GM12878 (cell line): Measurements from ENCODE around the gene NTM. TPM values are rescaled to one million over a fixed set of nuclear protein-coding genes. Genes with fewer than 3 reads are reported as not detected.

ENCODE experiments used
- ATAC-seq: fragments of 200-7000 bp; cut with Tn5 transposase; 3 replicates; pipeline ENCODE4 v1.9.1; 2020; ENCODE audit warnings: mild to moderate bottlenecking, moderate library complexity
- BruUV-seq: library from RNA; stranded (reverse); fragments of 400-500 nt; replicated peaks from 2 replicates; lab custom pipeline; 2021; lab: Mats Ljungman, UMichigan
- CTCF ChIA-PET: fragments of 300-600 bp; sonication (Branson Sonifier 250); formaldehyde crosslinking; extraction: SDS; loops from one replicate; lab custom pipeline; 2021; ENCODE audit warnings: inconsistent platforms; lab: Yijun Ruan, JAX
- POLR2A ChIA-PET: fragments of 350-600 bp; formaldehyde crosslinking; extraction: SDS; loops from one replicate; lab custom pipeline; 2021; ENCODE audit warnings: inconsistent platforms; lab: Charles Lee
- RAD21 ChIA-PET: fragments of 300-600 bp; sonication (Branson Sonifier 250); formaldehyde crosslinking; loops from one replicate; lab custom pipeline; 2023; ENCODE audit warnings: antibody characterized with exemption; ENCODE audit not compliant: unreplicated experiment; lab: Charles Lee
- SMC1A ChIA-PET: fragments of 300-600 bp; sonication (Branson Sonifier 250); formaldehyde crosslinking; loops from one replicate; lab custom pipeline; 2023; ENCODE audit not compliant: unreplicated experiment, uncharacterized antibody; lab: Charles Lee
- DNase-seq: peaks from one replicate; pipeline ENCODE4 v3.0.0-alpha.2; 2011; ENCODE audit warnings: low read depth, low spot score
- FAIRE-seq: peaks from 3 replicates; lab custom pipeline; 2011; peaks lifted over from hg19 to GRCh38; lab: Jason Lieb, UNC
- H2AFZ ChIP-seq: 2 replicates; pipeline ENCODE4 v1.6.0; 2011; ENCODE audit warnings: low read depth, low read length, control low read depth; ENCODE audit not compliant: control insufficient read depth
- H3K27ac ChIP-seq: 2 replicates; pipeline ENCODE4 v1.5.1; 2011; ENCODE audit warnings: control low read depth; ENCODE audit not compliant: control insufficient read depth, insufficient read depth
- H3K27me3 ChIP-seq, 2 experiments: replicated peaks in 1 of 2; 2 replicates each; pipeline versions ENCODE4 v1.6.0 to v1.6.1; 2011; ENCODE audit warnings: low read length in 1 of 2; ENCODE audit not compliant: control insufficient read depth in 2 of 2, insufficient read depth in 2 of 2
- H3K36me3 ChIP-seq, 2 experiments: 2 replicates each; pipeline ENCODE4 v1.5.1; 2011; ENCODE audit warnings: low read length in 1 of 2; ENCODE audit not compliant: control insufficient read depth in 2 of 2, insufficient read depth in 2 of 2
- H3K4me1 ChIP-seq: 2 replicates; pipeline ENCODE4 v1.6.1; 2011; ENCODE audit warnings: mild to moderate bottlenecking, low read length, moderate library complexity, mixed read lengths; ENCODE audit not compliant: control insufficient read depth, insufficient read depth
- H3K4me2 ChIP-seq: 2 replicates; pipeline ENCODE4 v1.6.0; 2011; ENCODE audit warnings: control low read depth; ENCODE audit not compliant: control insufficient read depth, insufficient read depth
- H3K4me3 ChIP-seq: fragments of 200-600 bp; sonication (generic); 2 replicates; pipeline ENCODE4 v1.5.1; 2016
- H3K79me2 ChIP-seq: 2 replicates; pipeline ENCODE4 v1.6.0; 2011; ENCODE audit warnings: low read length; ENCODE audit not compliant: control insufficient read depth, insufficient read depth
- H3K9ac ChIP-seq: 2 replicates; pipeline ENCODE4 v1.8.0; 2011; ENCODE audit warnings: low read length, control low read depth, mixed read lengths; ENCODE audit not compliant: control insufficient read depth, insufficient read depth
- H3K9me3 ChIP-seq: replicated peaks from 3 replicates; pipeline ENCODE4 v1.5.1; 2011; ENCODE audit warnings: mild to moderate bottlenecking, low read length; ENCODE audit not compliant: control insufficient read depth, insufficient read depth
- H4K20me1 ChIP-seq: 2 replicates; pipeline ENCODE4 v1.6.0; 2011; ENCODE audit not compliant: control insufficient read depth, insufficient read depth
- ATF2 ChIP-seq: IDR thresholded peaks from 2 replicates; pipeline ENCODE4 v1.6.1; 2012; ENCODE audit warnings: low read length, inconsistent platforms
- ATF7 ChIP-seq: fragments of 450-650 bp; IDR thresholded peaks from 2 replicates; pipeline ENCODE4 v1.6.1; 2016; ENCODE audit warnings: low read depth, mild to moderate bottlenecking
- BCL3 ChIP-seq: IDR thresholded peaks from 2 replicates; pipeline ENCODE4 v1.6.1; 2011; ENCODE audit warnings: borderline replicate concordance, low read depth, mild to moderate bottlenecking, moderate library complexity, low read length; ENCODE audit not compliant: insufficient read depth, poor library complexity, severe bottlenecking
- CBX3 ChIP-seq: fragments of 200-600 bp; sonication (generic); IDR thresholded peaks from 2 replicates; pipeline ENCODE4 v1.6.1; 2016; ENCODE audit warnings: low read depth, borderline replicate concordance
- CHD4 ChIP-seq: fragments of 200-600 bp; sonication (generic); IDR thresholded peaks from 2 replicates; pipeline ENCODE4 v1.6.1; 2016; ENCODE audit warnings: mild to moderate bottlenecking
- ESRRA ChIP-seq: IDR thresholded peaks from 2 replicates; pipeline ENCODE4 v1.6.1; 2012; ENCODE audit warnings: mild to moderate bottlenecking, low read length, improper control_type of control experiment
- IKZF1 ChIP-seq: fragments of 450-650 bp; conservative IDR thresholded peaks from 2 replicates; pipeline ENCODE4 v1.6.1; 2017; ENCODE audit warnings: antibody characterized with exemption, mild to moderate bottlenecking
- IRF4 ChIP-seq: IDR thresholded peaks from 2 replicates; pipeline ENCODE4 v1.6.1; 2011; ENCODE audit warnings: low read depth, low read length
- IRF5 ChIP-seq: fragments of 450-650 bp; IDR thresholded peaks from 2 replicates; pipeline ENCODE4 v1.6.1; 2017; ENCODE audit warnings: borderline replicate concordance
- JUND ChIP-seq: IDR thresholded peaks from 2 replicates; pipeline ENCODE4 v1.6.1; 2012; ENCODE audit warnings: low read depth, mild to moderate bottlenecking, low read length, improper control_type of control experiment, moderate library complexity
- MAX ChIP-seq: IDR thresholded peaks from 2 replicates; pipeline ENCODE4 v1.6.1; 2012; ENCODE audit warnings: low read depth, low read length, improper control_type of control experiment
- MYC ChIP-seq: IDR thresholded peaks from 2 replicates; pipeline ENCODE4 v1.6.1; 2011; ENCODE audit warnings: mild to moderate bottlenecking, low read length, moderate library complexity, inconsistent platforms; ENCODE audit not compliant: insufficient read depth, insufficient replicate concordance, insufficient read length, severe bottlenecking
- NRF1 ChIP-seq: conservative IDR thresholded peaks from 2 replicates; pipeline ENCODE4 v1.6.1; 2011; ENCODE audit warnings: mild to moderate bottlenecking, low read depth, low read length, improper control_type of control experiment
- POLR2AphosphoS5 ChIP-seq: IDR thresholded peaks from 2 replicates; pipeline ENCODE4 v1.6.1; 2011; ENCODE audit warnings: mild to moderate bottlenecking, low read length, inconsistent platforms
- RFX5 ChIP-seq: IDR thresholded peaks from 2 replicates; pipeline ENCODE4 v1.6.1; 2011; ENCODE audit warnings: low read depth, low read length, improper control_type of control experiment
- SMC3 ChIP-seq: IDR thresholded peaks from 2 replicates; pipeline ENCODE4 v1.6.1; 2011; ENCODE audit warnings: low read length, improper control_type of control experiment, borderline replicate concordance
- SREBF2 ChIP-seq: IDR thresholded peaks from 2 replicates; pipeline ENCODE4 v1.6.1; 2012; ENCODE audit warnings: mild to moderate bottlenecking, low read length
- TCF3 ChIP-seq: IDR thresholded peaks from 2 replicates; pipeline ENCODE4 v1.6.1; 2012; ENCODE audit warnings: low read depth, mild to moderate bottlenecking, low read length, borderline replicate concordance; ENCODE audit not compliant: insufficient read depth
- WRNIP1 ChIP-seq: IDR thresholded peaks from 2 replicates; pipeline ENCODE4 v1.6.1; 2011; ENCODE audit warnings: low read depth, low read length, improper control_type of control experiment, borderline replicate concordance
- YBX1 ChIP-seq: fragments of 450-650 bp; IDR thresholded peaks from 2 replicates; pipeline ENCODE4 v1.6.1; 2016; ENCODE audit warnings: antibody characterized with exemption
- WGBS: methylation state at CpG from one replicate; pipeline ENCODE4 v1.1.6; 2016; ENCODE audit warnings: low lambda C conversion rate; ENCODE audit not compliant: insufficient replicate concordance, insufficient coverage; ENCODE audit errors: missing lambda C conversion rate; 5-methylcytosine and 5-hydroxymethylcytosine counted together
- in situ Hi-C: fragments of 300-500 bp; cut with MboI; formaldehyde crosslinking; loops from 9 replicates; pipeline ENCODE4 v1.14.3; 2018; ENCODE audit warnings: mixed read lengths
- intact Hi-C: fragments of 100-400 bp; cut with micrococcal nuclease; formaldehyde crosslinking; loops from one replicate; pipeline ENCODE4 v1.14.2; 2022; ENCODE audit not compliant: unreplicated experiment
- polyA plus RNA-seq, 11 experiments: library from polyadenylated mRNA; depleted of rRNA in 4 of 11; unstranded in 6 of 11; stranded (reverse) in 5 of 11; fragments of >200 nt; fragmentation: Nextera tagmentation in 4 of 11; fragmentation: Illumina TruSeq in 1 of 11; extraction: Ambion mirVana in 4 of 11; extraction: Trizol in 1 of 11; gene quantifications; 1 replicate in 1 of 11; 2 replicates in 10 of 11; pipeline versions ENCODE4 v1.2.1 to v1.2.3, GENCODE V29; 2011 to 2016; ENCODE audit warnings: inconsistent platforms in 2 of 11, missing spikeins in 2 of 11, low read depth in 1 of 11
- total RNA-seq, 4 experiments: library from RNA; depleted of rRNA in 3 of 4; stranded (reverse); fragments of >200 nt in 3 of 4; fragmentation: Illumina TruSeq in 1 of 4; extraction: Trizol in 1 of 4; gene quantifications; 2 replicates each; pipeline versions ENCODE4 v1.2.1 to v1.2.3, GENCODE V29; 2013 to 2021

The NTM gene
- total and polyA plus RNA-seq, 10 of the 15 experiments (the other 5 are each of a cell fraction or from before 2014, with no cell fraction given) = not detected

- no peak overlapping the region for H2AFZ ChIP-seq
These were observed 575.3 kb downstream of the NTM start for GRCh38 chr11:131945706-131946105.

More at GRCh38 chr11:131945706-131946105, 575.3 kb downstream of the NTM start:
- intact Hi-C loops (no loop called here), in situ Hi-C loops (no loop called here)
- no peaks in the 10 kb centered on the region for H4K20me1 ChIP-seq
- ATAC-seq = no peak
- POLR2A ChIA-PET = no interaction called here
- H3K27ac ChIP-seq = no peak overlapping the region
- 52% methylated on average over 7 of the region's 7 CpGs for WGBS
- H3K4me2 ChIP-seq = no peak overlapping the region
- TF ChIP-seq ESRRA = no peak
- no peak for TF ChIP-seq IRF5
- TF ChIP-seq YBX1 = no peak
- no peak for TF ChIP-seq RFX5
- no peak for TF ChIP-seq SREBF2
- TF ChIP-seq TCF3 = no peak
- no peak for TF ChIP-seq POLR2AphosphoS5
- no peak for TF ChIP-seq IRF4
- no peak for TF ChIP-seq CHD4
- no peak for TF ChIP-seq NRF1
- TF ChIP-seq MYC = no peak
- TF ChIP-seq MAX = no peak
- no peak for TF ChIP-seq BCL3
- no peak for TF ChIP-seq JUND
- no peak for TF ChIP-seq WRNIP1
- no peak for TF ChIP-seq IKZF1
- no peak for TF ChIP-seq ATF2
- no peak for TF ChIP-seq SMC3
- no peak for TF ChIP-seq ATF7
- TF ChIP-seq CBX3 = no peak
- no peaks in the 10 kb centered on the region for H3K9me3 ChIP-seq
- SMC1A ChIA-PET = no interaction called here
- H3K36me3 ChIP-seq = no peaks in the 10 kb centered on the region
- H3K4me3 ChIP-seq = no peak overlapping the region
- H3K27me3 ChIP-seq = peaks cover 0 to 2% of the 10 kb centered on the region in 2 experiments; a peak in 2 of 4 replicates
- RAD21 ChIA-PET = no interaction called here
- no peak for DNase-seq
- CTCF ChIA-PET = no interaction called here
- FAIRE-seq = no peak
- BruUV-seq = no TSS peak
- no peaks in the 10 kb centered on the region for H3K79me2 ChIP-seq
- no peak overlapping the region for H3K9ac ChIP-seq
- no peaks in the 10 kb centered on the region for H3K4me1 ChIP-seq
